GM23338 (cell line): ENCODE measurements around the gene IL5RA. TPM values are rescaled to one million over a fixed set of nuclear protein-coding genes. Genes with fewer than 3 reads are reported as not detected.

Experiments
- ATAC-seq: fragments of 200-7000 bp; cut with Tn5 transposase; 3 replicates; pipeline ENCODE4 v1.9.1; 2020
- DNase-seq: peaks from one replicate; pipeline ENCODE4 v3.0.0-alpha.2; 2015; ENCODE audit warnings: low spot score
- H2AFZ ChIP-seq: fragments of 200-600 bp; sonication (generic); 2 replicates; pipeline ENCODE4 v1.8.0; 2016; ENCODE audit warnings: antibody characterized with exemption, mild to moderate bottlenecking, moderate library complexity
- H3F3A ChIP-seq: fragments of 200-600 bp; sonication (generic); replicated peaks from 2 replicates; pipeline ENCODE4 v1.8.0; 2017; ENCODE audit warnings: antibody characterized with exemption, mixed run types, low read depth
- H3K27ac ChIP-seq: fragments of 200-600 bp; sonication (generic); 2 replicates; pipeline ENCODE4 v1.6.1; 2016; ENCODE audit warnings: low read depth
- H3K27me3 ChIP-seq: fragments of 200-600 bp; sonication (generic); 2 replicates; pipeline ENCODE4 v1.8.0; 2016; ENCODE audit warnings: mild to moderate bottlenecking, mixed run types, moderate library complexity; ENCODE audit not compliant: insufficient read depth
- H3K36me3 ChIP-seq: fragments of 200-600 bp; sonication (generic); 2 replicates; pipeline ENCODE4 v1.8.0; 2016; ENCODE audit warnings: mild to moderate bottlenecking; ENCODE audit not compliant: insufficient read depth
- H3K4me1 ChIP-seq: fragments of 200-600 bp; sonication (generic); 2 replicates; pipeline ENCODE4 v1.8.0; 2016; ENCODE audit warnings: mild to moderate bottlenecking, moderate library complexity; ENCODE audit not compliant: insufficient read depth
- H3K4me2 ChIP-seq: fragments of 200-600 bp; sonication (generic); 2 replicates; pipeline ENCODE4 v1.7.1; 2017; ENCODE audit warnings: mixed run types
- H3K4me3 ChIP-seq: fragments of 200-600 bp; sonication (generic); 2 replicates; pipeline ENCODE4 v1.6.1; 2016; ENCODE audit warnings: mixed run types
- H3K79me2 ChIP-seq: fragments of 200-600 bp; sonication (generic); replicated peaks from 2 replicates; pipeline ENCODE4 v1.8.0; 2017; ENCODE audit warnings: mild to moderate bottlenecking; ENCODE audit not compliant: insufficient read depth
- H3K9me2 ChIP-seq: fragments of 200-600 bp; sonication (generic); 2 replicates; pipeline ENCODE4 v1.8.0; 2017; ENCODE audit not compliant: insufficient read depth
- H4K20me1 ChIP-seq: fragments of 200-600 bp; sonication (generic); replicated peaks from 2 replicates; pipeline ENCODE4 v1.8.0; 2017; ENCODE audit warnings: mild to moderate bottlenecking; ENCODE audit not compliant: insufficient read depth
- H3K27ac Mint-ChIP-seq: 2 replicates; pipeline ENCODE4 v1.8.0; 2020; ENCODE audit warnings: inconsistent platforms, mild to moderate bottlenecking, moderate library complexity, mixed read lengths
- H3K27me3 Mint-ChIP-seq: 3 replicates; pipeline ENCODE4 v1.8.0; 2022; ENCODE audit warnings: low read depth, mild to moderate bottlenecking, moderate library complexity, mixed read lengths, inconsistent platforms; ENCODE audit not compliant: insufficient read depth, poor library complexity
- H3K36me3 Mint-ChIP-seq: 3 replicates; pipeline ENCODE4 v1.8.0; 2021; ENCODE audit warnings: low read depth, mild to moderate bottlenecking, inconsistent platforms, moderate library complexity, mixed read lengths
- H3K4me1 Mint-ChIP-seq: 3 replicates; pipeline ENCODE4 v1.8.0; 2020; ENCODE audit warnings: mild to moderate bottlenecking, inconsistent platforms, mixed read lengths
- H3K4me3 Mint-ChIP-seq: 3 replicates; pipeline ENCODE4 v1.8.0; 2021; ENCODE audit warnings: moderate library complexity, mild to moderate bottlenecking, inconsistent platforms, mixed read lengths
- H3K9me3 Mint-ChIP-seq: 3 replicates; pipeline ENCODE4 v1.8.0; 2020; ENCODE audit warnings: moderate library complexity, mild to moderate bottlenecking, inconsistent platforms, mixed read lengths
- EZH2phosphoT487 ChIP-seq: fragments of 200-600 bp; sonication (generic); IDR thresholded peaks from one replicate; pipeline ENCODE4 v1.8.1; 2018; ENCODE audit warnings: antibody characterized with exemption; ENCODE audit not compliant: unreplicated experiment
- REST ChIP-seq: IDR thresholded peaks from one replicate; pipeline ENCODE4 v1.6.1; 2018; ENCODE audit warnings: antibody characterized with exemption; ENCODE audit not compliant: unreplicated experiment
- ZNF114 ChIP-seq: fragments of 250-450 bp; sonication (Bioruptor Pico); IDR thresholded peaks from 2 replicates; pipeline ENCODE4 v1.5.0; 2020; ENCODE audit warnings: mild to moderate bottlenecking, moderate library complexity
- ZNF331 ChIP-seq: fragments of 250-450 bp; sonication (Bioruptor Pico); IDR thresholded peaks from 2 replicates; pipeline ENCODE4 v1.5.0; 2020; ENCODE audit warnings: low read depth, mild to moderate bottlenecking, moderate library complexity
- polyA plus RNA-seq: library from polyadenylated mRNA; unstranded; fragments of >200 nt; fragmentation: Nextera tagmentation; extraction: Ambion mirVana; gene quantifications from 2 replicates; pipeline ENCODE4 v1.2.1, GENCODE V29; 2016
- total RNA-seq: library from RNA; depleted of rRNA; stranded (reverse); fragments of >200 nt; shearing (Covaris generic); gene quantifications from 2 replicates; pipeline ENCODE4 v1.2.3, GENCODE V29; 2014
- TF ChIP-seq, protein P1 (sequence below): fragments of 250-450 bp; sonication (Bioruptor Pico); IDR thresholded peaks from 2 replicates; pipeline ENCODE4 v1.5.0; 2020; ENCODE audit warnings: mild to moderate bottlenecking, moderate library complexity
- TF ChIP-seq, protein P2 (sequence below), 2 experiments: fragments of 200-600 bp in 1 of 2; sonication (generic) in 1 of 2; conservative IDR thresholded peaks; 2 replicates each; pipeline versions ENCODE4 v1.5.1 to v1.6.1; 2016 to 2017; ENCODE audit warnings: antibody characterized with exemption in 2 of 2, low read depth in 2 of 2, mild to moderate bottlenecking in 2 of 2, moderate library complexity in 1 of 2

Gene IL5RA
- total and polyA plus RNA-seq, 2 experiments from 2014 or later: 0.31 TPM; not detected in 1

- Histone ChIP-seq H3F3A (no peaks in the 10 kb centered on the region), H3K27ac (no peak overlapping the region), H3K36me3 (peaks cover 14% of the 10 kb centered on the region), H3K4me1 (no peaks in the 10 kb centered on the region), H2AFZ (no peak overlapping the region), H3K79me2 (no peaks in the 10 kb centered on the region), H3K27me3 (no peaks in the 10 kb centered on the region), H3K9me2 (no peaks in the 10 kb centered on the region), H3K4me2 (no peak overlapping the region), H3K4me3 (no peak overlapping the region), H4K20me1 (peaks cover 6% of the 10 kb centered on the region)
- no peak overlapping the region for H3K27ac Mint-ChIP-seq
- ATAC-seq (no peak), DNase-seq (no peak)
- TF ChIP-seq ZNF114 (CRISPR knock-in tag) (no peak), ZNF331 (CRISPR knock-in tag) (no peak), EZH2phosphoT487 (no peak), REST (no peak)
- TF ChIP-seq, protein P1, sequence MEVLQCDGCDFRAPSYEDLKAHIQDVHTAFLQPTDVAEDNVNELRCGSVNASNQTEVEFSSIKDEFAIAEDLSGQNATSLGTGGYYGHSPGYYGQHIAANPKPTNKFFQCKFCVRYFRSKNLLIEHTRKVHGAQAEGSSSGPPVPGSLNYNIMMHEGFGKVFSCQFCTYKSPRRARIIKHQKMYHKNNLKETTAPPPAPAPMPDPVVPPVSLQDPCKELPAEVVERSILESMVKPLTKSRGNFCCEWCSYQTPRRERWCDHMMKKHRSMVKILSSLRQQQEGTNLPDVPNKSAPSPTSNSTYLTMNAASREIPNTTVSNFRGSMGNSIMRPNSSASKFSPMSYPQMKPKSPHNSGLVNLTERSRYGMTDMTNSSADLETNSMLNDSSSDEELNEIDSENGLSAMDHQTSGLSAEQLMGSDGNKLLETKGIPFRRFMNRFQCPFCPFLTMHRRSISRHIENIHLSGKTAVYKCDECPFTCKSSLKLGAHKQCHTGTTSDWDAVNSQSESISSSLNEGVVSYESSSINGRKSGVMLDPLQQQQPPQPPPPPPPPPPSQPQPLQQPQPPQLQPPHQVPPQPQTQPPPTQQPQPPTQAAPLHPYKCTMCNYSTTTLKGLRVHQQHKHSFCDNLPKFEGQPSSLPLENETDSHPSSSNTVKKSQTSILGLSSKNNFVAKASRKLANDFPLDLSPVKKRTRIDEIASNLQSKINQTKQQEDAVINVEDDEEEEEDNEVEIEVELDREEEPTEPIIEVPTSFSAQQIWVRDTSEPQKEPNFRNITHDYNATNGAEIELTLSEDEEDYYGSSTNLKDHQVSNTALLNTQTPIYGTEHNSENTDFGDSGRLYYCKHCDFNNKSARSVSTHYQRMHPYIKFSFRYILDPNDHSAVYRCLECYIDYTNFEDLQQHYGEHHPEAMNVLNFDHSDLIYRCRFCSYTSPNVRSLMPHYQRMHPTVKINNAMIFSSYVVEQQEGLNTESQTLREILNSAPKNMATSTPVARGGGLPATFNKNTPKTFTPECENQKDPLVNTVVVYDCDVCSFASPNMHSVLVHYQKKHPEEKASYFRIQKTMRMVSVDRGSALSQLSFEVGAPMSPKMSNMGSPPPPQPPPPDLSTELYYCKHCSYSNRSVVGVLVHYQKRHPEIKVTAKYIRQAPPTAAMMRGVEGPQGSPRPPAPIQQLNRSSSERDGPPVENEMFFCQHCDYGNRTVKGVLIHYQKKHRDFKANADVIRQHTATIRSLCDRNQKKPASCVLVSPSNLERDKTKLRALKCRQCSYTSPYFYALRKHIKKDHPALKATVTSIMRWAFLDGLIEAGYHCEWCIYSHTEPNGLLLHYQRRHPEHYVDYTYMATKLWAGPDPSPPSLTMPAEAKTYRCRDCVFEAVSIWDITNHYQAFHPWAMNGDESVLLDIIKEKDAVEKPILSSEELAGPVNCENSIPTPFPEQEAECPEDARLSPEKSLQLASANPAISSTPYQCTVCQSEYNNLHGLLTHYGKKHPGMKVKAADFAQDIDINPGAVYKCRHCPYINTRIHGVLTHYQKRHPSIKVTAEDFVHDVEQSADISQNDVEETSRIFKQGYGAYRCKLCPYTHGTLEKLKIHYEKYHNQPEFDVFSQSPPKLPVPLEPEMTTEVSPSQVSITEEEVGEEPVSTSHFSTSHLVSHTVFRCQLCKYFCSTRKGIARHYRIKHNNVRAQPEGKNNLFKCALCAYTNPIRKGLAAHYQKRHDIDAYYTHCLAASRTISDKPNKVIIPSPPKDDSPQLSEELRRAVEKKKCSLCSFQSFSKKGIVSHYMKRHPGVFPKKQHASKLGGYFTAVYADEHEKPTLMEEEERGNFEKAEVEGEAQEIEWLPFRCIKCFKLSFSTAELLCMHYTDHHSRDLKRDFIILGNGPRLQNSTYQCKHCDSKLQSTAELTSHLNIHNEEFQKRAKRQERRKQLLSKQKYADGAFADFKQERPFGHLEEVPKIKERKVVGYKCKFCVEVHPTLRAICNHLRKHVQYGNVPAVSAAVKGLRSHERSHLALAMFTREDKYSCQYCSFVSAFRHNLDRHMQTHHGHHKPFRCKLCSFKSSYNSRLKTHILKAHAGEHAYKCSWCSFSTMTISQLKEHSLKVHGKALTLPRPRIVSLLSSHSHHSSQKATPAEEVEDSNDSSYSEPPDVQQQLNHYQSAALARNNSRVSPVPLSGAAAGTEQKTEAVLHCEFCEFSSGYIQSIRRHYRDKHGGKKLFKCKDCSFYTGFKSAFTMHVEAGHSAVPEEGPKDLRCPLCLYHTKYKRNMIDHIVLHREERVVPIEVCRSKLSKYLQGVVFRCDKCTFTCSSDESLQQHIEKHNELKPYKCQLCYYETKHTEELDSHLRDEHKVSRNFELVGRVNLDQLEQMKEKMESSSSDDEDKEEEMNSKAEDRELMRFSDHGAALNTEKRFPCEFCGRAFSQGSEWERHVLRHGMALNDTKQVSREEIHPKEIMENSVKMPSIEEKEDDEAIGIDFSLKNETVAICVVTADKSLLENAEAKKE (CRISPR knock-in tag): no peak
- TF ChIP-seq, protein P2, sequence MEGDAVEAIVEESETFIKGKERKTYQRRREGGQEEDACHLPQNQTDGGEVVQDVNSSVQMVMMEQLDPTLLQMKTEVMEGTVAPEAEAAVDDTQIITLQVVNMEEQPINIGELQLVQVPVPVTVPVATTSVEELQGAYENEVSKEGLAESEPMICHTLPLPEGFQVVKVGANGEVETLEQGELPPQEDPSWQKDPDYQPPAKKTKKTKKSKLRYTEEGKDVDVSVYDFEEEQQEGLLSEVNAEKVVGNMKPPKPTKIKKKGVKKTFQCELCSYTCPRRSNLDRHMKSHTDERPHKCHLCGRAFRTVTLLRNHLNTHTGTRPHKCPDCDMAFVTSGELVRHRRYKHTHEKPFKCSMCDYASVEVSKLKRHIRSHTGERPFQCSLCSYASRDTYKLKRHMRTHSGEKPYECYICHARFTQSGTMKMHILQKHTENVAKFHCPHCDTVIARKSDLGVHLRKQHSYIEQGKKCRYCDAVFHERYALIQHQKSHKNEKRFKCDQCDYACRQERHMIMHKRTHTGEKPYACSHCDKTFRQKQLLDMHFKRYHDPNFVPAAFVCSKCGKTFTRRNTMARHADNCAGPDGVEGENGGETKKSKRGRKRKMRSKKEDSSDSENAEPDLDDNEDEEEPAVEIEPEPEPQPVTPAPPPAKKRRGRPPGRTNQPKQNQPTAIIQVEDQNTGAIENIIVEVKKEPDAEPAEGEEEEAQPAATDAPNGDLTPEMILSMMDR (conservative IDR thresholded peaks at IDR 0.05; ENCODE audit: low read depth in 2 of 2): no peak
- H3K9me3 Mint-ChIP-seq: no peaks in the 10 kb centered on the region
- H3K4me1 Mint-ChIP-seq: no peaks in the 10 kb centered on the region
- H3K27me3 Mint-ChIP-seq: no peaks in the 10 kb centered on the region
- H3K36me3 Mint-ChIP-seq: peaks cover 21% of the 10 kb centered on the region
- H3K4me3 Mint-ChIP-seq: no peak overlapping the region
Measured at GRCh38 chr3:3157484-3157883, 47.3 kb upstream of the IL5RA start.
